Duodenal mucosa (tissue), 2 donors: ENCODE results near the gene MOAP1.

Experiments used
- H3K27ac ChIP-seq: one replicate; pipeline ENCODE4 v1.7.0; 2013; ENCODE audit warnings: low read depth, low read length
- H3K27me3 ChIP-seq, 2 donors: one replicate each; pipeline ENCODE4 v1.7.0; 2013; ENCODE audit warnings: low read length in 2 of 2, control low read depth in 1 of 2; ENCODE audit not compliant: insufficient read depth in 2 of 2, control insufficient read depth in 1 of 2
- H3K36me3 ChIP-seq, 2 donors: one replicate each; pipeline ENCODE4 v1.7.0; 2013; ENCODE audit warnings: low read length in 2 of 2, control low read depth in 1 of 2; ENCODE audit not compliant: insufficient read depth in 2 of 2, control insufficient read depth in 1 of 2
- H3K4me1 ChIP-seq, 2 donors: one replicate each; pipeline ENCODE4 v1.7.0; 2013; ENCODE audit warnings: low read length in 2 of 2, control low read depth in 1 of 2; ENCODE audit not compliant: insufficient read depth in 2 of 2, control insufficient read depth in 1 of 2
- H3K4me3 ChIP-seq, 2 donors: one replicate each; pipeline ENCODE4 v1.7.0; 2013; ENCODE audit warnings: low read length in 2 of 2, low read depth in 1 of 2
- H3K9ac ChIP-seq, 2 donors: one replicate each; pipeline ENCODE4 v1.7.0; 2013; ENCODE audit warnings: low read length in 2 of 2, low read depth in 1 of 2
- H3K9me3 ChIP-seq, 2 donors: one replicate each; pipeline ENCODE4 v1.7.0; 2013; ENCODE audit warnings: low read length in 2 of 2, control low read depth in 1 of 2; ENCODE audit not compliant: control insufficient read depth in 1 of 2

Gene MOAP1

GRCh38 chr14:93214598-93214997, 29.9 kb upstream of the MOAP1 start:
- Histone ChIP-seq H3K9ac (no peak overlapping the region), H3K4me1 (no peaks in the 10 kb centered on the region), H3K9me3 (no peaks in the 10 kb centered on the region), H3K4me3 (no peak overlapping the region), H3K36me3 (peaks cover 21 to 51% of the 10 kb centered on the region in 2 donors), H3K27me3 (no peaks in the 10 kb centered on the region), H3K27ac (no peak overlapping the region)

DNA sequence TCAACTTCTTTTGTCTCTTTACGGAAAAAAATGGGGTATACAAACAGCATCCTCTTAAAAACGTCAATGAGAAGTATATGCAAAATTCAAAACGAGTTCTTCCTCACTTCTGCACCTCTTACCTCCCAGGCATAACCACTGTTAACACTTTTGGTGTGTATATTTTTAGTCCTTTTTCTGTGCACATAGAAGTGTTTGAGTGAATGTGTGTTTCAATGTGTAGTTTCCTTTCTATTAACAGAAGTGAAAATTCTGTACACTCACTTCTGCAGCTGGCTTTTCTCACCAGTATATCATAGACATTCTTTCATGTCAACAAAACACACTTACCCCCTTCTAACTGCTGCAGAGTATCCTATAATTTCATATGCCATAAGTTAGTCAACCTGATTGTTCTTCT, 27.7 kb upstream of the MOAP1 start:
- Histone ChIP-seq H3K4me3 (no peak overlapping the region), H3K9me3 (no peaks in the 10 kb centered on the region), H3K27ac (no peak overlapping the region), H3K9ac (no peak overlapping the region), H3K36me3 (peaks cover 15 to 51% of the 10 kb centered on the region in 2 donors), H3K27me3 (no peaks in the 10 kb centered on the region), H3K4me1 (peaks cover 5 to 7% of the 10 kb centered on the region in 2 donors)

DNA sequence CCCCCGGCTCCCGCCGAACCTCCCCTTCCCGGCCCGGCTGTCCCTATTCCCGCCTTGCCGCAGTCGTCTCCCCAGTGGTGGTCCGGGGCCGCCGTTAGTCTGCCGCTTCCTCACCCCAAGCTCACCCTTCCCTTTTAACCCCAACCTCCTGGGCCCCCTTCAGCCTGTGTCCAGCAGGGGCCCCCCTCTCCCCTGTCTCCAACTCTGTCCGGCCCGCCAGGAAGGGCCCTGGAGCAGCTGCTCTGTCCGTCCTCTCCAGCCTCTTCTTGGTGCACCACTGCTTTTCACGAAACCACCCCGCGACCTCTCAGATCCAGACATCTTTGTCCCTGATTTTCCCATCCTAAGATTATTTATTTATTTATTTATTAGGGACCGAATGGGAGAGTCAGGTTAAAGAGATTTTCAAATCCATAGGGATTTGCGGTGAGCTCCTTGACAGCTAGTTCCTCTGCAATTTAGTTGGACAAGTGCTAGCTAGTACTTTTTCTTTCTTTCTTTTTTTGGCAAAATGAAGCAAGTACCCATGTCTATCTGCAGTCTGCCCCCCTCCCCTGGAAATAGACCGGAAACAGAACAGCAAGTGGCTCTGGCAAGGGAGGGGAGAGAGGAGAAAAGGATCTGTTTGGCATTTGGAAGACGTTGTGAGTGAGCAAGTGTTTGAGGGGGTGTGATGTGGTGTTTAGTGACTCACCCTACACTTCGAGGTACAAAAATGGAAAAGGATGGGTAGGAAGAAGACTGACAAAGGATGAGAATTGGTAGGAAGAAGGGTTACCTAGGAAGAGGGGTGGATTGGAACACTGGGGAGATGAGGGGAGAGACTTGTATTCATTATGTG, 23.0 kb upstream of the MOAP1 start:
- peak overlapping the region; percentile 82 to 94 for H3K4me3 ChIP-seq
- H3K9ac ChIP-seq, result peak overlapping the region; percentile 68 to 89
- H3K4me1 ChIP-seq, result peaks cover 5 to 18% of the 10 kb centered on the region in 2 donors
- peaks cover 7 to 9% of the 10 kb centered on the region in 2 donors for H3K36me3 ChIP-seq
- no peaks in the 10 kb centered on the region for H3K9me3 ChIP-seq
- H3K27ac ChIP-seq, result peak overlapping the region; percentile 81
- H3K27me3 ChIP-seq, result no peaks in the 10 kb centered on the region

GRCh38 chr14:93206793-93207467, 22.2 kb upstream of the MOAP1 start, which contains the start of the genes GON7 and UBR7:
Gene GON7, minus strand, starts transcription at chr14:93207065. Its CDS starts 28 bp downstream, at chr14:93207037.
Gene UBR7, plus strand, starts transcription at chr14:93207256. Its CDS starts 36 bp downstream, at chr14:93207292.
- peak within 1 kb of the TSS; percentile 86 for H3K27ac ChIP-seq
- no peaks in the 10 kb centered on the region for H3K9me3 ChIP-seq
- H3K27me3 ChIP-seq, result no peaks in the 10 kb centered on the region
- peaks cover 5 to 18% of the 10 kb centered on the region in 2 donors for H3K4me1 ChIP-seq
- peak within 1 kb of the TSS; percentile 69 to 89 for H3K9ac ChIP-seq
- H3K36me3 ChIP-seq, result peaks cover under 1 to 1% of the 10 kb centered on the region in 2 donors
- peak within 1 kb of the TSS; percentile 82 to 94 for H3K4me3 ChIP-seq

DNA sequence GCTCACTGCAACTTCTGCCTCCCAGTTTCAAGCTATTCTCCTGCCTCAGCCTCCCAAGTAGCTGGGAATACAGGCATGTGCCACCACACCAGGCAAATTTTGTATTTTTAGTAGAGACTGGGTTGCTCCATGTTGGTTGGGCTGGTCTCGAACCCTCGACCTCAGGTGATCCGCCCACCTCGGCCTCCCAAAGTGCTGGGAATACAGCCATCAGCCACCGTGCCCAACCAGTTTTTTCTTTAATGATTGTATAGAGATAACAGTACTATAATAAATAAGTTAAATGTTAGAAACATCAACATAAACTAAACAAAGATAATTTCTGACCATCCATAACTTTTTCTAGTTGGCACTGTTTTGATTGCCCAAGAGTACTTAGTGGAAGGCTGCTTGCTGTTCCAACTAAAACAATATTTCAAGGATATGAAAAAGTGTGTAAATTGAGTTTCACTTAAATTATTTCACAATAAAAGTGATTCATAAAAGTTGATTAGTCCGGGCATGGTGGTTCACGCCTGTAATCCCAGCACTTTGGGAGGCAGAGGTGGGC, 16.5 kb upstream of the MOAP1 start:
- Histone ChIP-seq H3K27me3 (no peaks in the 10 kb centered on the region), H3K27ac (no peak overlapping the region), H3K9me3 (no peaks in the 10 kb centered on the region), H3K4me3 (no peak overlapping the region), H3K36me3 (no peaks in the 10 kb centered on the region), H3K4me1 (peaks cover 0 to 11% of the 10 kb centered on the region in 2 donors), H3K9ac (no peak overlapping the region)

DNA sequence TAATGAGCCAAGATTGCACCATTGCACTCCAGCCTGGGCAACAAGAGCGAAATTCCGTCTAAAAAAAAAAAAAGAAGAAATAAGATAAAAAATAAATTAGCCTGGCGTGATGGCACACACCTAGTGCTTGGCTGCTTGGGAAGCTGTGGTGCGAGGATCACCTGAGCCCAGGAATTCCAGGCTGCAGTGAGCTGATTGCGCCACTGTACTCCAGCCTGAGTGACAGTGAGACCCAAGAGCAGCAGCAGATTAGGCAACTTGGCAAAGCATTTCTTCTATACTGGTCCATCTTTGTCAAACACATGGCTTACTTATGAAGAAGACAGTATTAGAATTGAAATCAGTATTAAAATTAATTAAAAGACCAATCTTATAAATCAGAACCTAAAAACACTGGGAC, 15.9 kb upstream of the MOAP1 start:
- H3K36me3 ChIP-seq, result no peaks in the 10 kb centered on the region
- H3K4me3 ChIP-seq, result no peak overlapping the region
- peaks cover 0 to 4% of the 10 kb centered on the region in 2 donors for H3K4me1 ChIP-seq
- no peak overlapping the region for H3K9ac ChIP-seq
- H3K9me3 ChIP-seq, result no peaks in the 10 kb centered on the region
- no peaks in the 10 kb centered on the region for H3K27me3 ChIP-seq
- no peak overlapping the region for H3K27ac ChIP-seq

GRCh38 chr14:93199031-93199430, 14.3 kb upstream of the MOAP1 start:
- no peak overlapping the region for H3K4me3 ChIP-seq
- no peaks in the 10 kb centered on the region for H3K9me3 ChIP-seq
- no peak overlapping the region for H3K9ac ChIP-seq
- H3K27ac ChIP-seq, result no peak overlapping the region
- no peaks in the 10 kb centered on the region for H3K36me3 ChIP-seq
- no peaks in the 10 kb centered on the region for H3K4me1 ChIP-seq
- H3K27me3 ChIP-seq, result no peaks in the 10 kb centered on the region

DNA sequence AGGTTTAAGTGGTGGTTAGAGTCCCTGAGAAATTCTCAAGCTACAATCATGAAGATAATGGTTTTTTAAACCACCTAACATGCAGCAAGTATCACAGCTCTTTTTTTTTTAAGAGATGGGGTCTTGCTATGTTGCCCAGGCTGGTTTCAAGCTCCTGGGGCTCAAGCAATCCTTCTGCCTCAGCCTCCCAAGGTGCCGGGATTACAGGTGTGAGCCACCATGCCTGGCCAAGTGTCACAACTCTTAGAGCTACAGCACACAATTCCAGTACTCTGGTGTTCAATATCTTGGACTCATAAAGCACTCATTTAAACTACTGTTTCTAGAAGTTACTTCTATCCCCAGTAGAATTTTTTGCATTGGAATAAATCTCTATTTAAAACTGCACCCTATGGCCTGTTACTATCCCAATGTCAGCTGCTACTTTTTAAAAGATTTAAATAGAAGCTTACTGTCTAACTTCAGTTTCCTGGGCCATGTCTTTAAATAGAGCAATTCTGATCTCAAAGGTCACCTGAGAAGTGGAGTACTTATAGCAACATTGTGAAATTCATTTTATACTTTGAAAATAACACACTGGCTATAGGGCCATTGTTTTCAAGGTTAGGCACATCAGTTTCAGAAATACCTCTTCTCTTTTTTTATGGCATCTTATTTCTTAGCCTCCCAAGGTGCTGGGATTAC, 10.8 kb upstream of the MOAP1 start:
- H3K27ac ChIP-seq, result no peak overlapping the region

DNA sequence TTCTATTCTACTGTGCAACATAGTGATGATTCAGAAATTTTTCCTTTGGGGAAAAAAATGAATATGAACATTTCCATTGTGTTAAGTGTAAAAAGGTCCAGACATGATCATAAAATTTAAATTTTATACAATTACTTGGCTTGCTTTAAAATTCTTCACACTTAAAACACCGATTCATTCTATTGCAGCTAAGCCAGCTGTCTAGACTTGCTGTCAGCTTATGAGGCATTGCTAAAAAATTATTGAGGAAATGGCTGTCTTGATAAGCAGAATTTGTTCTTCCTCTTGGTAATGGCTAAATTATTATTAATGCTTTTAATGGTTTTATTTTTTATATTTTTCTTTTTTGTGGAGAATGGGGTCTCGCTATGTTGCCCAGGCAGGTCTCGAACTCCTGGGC, 2.3 kb upstream of the MOAP1 start:
- no peak overlapping the region for H3K9ac ChIP-seq
- H3K4me1 ChIP-seq, result peaks cover 14 to 18% of the 10 kb centered on the region in 2 donors
- no peaks in the 10 kb centered on the region for H3K9me3 ChIP-seq
- no peak overlapping the region for H3K27ac ChIP-seq
- peaks cover 8 to 21% of the 10 kb centered on the region in 2 donors for H3K36me3 ChIP-seq
- H3K27me3 ChIP-seq, result no peaks in the 10 kb centered on the region
- H3K4me3 ChIP-seq, result no peak overlapping the region

More for the DNA sequence above, 10.8 kb upstream of the MOAP1 start:
- H3K9ac ChIP-seq, result no peak overlapping the region
- no peaks in the 10 kb centered on the region for H3K36me3 ChIP-seq
- no peak overlapping the region for H3K4me3 ChIP-seq
- H3K4me1 ChIP-seq, result no peaks in the 10 kb centered on the region
- no peaks in the 10 kb centered on the region for H3K27me3 ChIP-seq
- no peaks in the 10 kb centered on the region for H3K9me3 ChIP-seq
